SH-SY5Y (cell line): ENCODE measurements around the gene HIP1R.

Experiments used
- GATA2 ChIP-seq: IDR thresholded peaks from 2 replicates; pipeline ENCODE4 v1.6.1; 2011; ENCODE audit warnings: mild to moderate bottlenecking, low read depth, low read length
- GATA3 ChIP-seq: IDR thresholded peaks from 2 replicates; pipeline ENCODE4 v1.6.1; 2011; ENCODE audit warnings: low read depth, mild to moderate bottlenecking, low read length, moderate library complexity

GRCh38 chr12:122858591-122859302 lies 23.5 kb downstream of the HIP1R start:
- TF ChIP-seq GATA3 (no peak), GATA2 (no peak)
